SK-N-MC (cell line): Measurements from ENCODE around the gene KRT80.

Experiments used
- EZH2 ChIP-seq: fragments of 200-600 bp; sonication (generic); IDR thresholded peaks from one replicate; pipeline ENCODE4 v1.6.1; 2017; ENCODE audit warnings: antibody characterized with exemption
- FOXP2 ChIP-seq: optimal IDR thresholded peaks from 2 replicates; pipeline ENCODE3; 2011; ENCODE audit warnings: mild to moderate bottlenecking, moderate library complexity; ENCODE audit not compliant: insufficient read depth; ENCODE audit errors: extremely low read length, control extremely low read depth
- POLR2AphosphoS5 ChIP-seq: IDR thresholded peaks from 2 replicates; pipeline ENCODE4 v1.6.1; 2012; ENCODE audit warnings: mild to moderate bottlenecking, low read depth, low read length, borderline replicate concordance

DNA sequence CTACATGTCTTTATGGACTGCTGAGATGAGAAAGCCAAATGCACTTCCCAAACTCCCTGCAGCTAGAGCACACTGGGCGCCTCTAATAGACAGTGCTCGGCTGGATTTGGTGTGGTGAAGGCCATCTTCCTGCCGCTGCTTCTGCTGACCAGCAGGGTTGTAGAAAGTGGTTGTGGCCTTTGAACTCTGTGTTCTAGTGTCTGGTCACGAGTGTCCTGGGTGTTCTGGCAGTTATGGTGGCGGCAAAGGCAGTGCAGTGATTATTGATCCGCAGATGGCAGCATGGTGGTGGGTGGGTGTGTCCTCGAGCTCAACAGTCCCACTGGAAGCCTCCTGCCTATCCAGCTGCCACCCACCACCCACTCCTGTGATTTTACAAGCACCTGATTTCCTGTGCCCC lies 68.9 kb downstream of the KRT80 start:
- no peak for TF ChIP-seq EZH2
- no peak for TF ChIP-seq POLR2AphosphoS5
- no peak for TF ChIP-seq FOXP2
